ENCODE data around the gene KCNMA1. TPM values are rescaled to one million over a fixed set of nuclear protein-coding genes. Genes with fewer than 3 reads are reported as not detected.

KCNMA1 gene
- total and polyA plus RNA-seq, 3 donors from 2014 or later, result 13.6 to 36.1 (median 24.7) TPM

GRCh38 chr10:77291596-77292505 is 345.8 kb downstream of the KCNMA1 start:
- no peaks in the 10 kb centered on the region for H3K27me3 ChIP-seq
- TF ChIP-seq POLR2A (IDR thresholded peaks at IDR 0.05) (no peak), CTCF (IDR thresholded peaks at IDR 0.05) (no peak)
- H3K27ac ChIP-seq, result no peak overlapping the region
- H3K36me3 ChIP-seq (ENCODE audit: low read depth, missing control alignments), result no peaks in the 10 kb centered on the region
- H3K9me3 ChIP-seq, result no peaks in the 10 kb centered on the region
- H3K4me1 ChIP-seq, result peaks cover 3% of the 10 kb centered on the region
- H3K4me3 ChIP-seq, result no peak overlapping the region
- intact Hi-C loops (cut with DNase I; ENCODE audit: low total_unique reads), result no loop called here
- WGBS, 2 donors, result 75 to 80% methylated on average over 10 of the region's 10 CpGs
- DNase-seq, result no peak

- H3K27ac ChIP-seq, result no peak overlapping the region
- peaks cover 3% of the 10 kb centered on the region for H3K4me1 ChIP-seq
- H3K36me3 ChIP-seq (ENCODE audit: low read depth, missing control alignments), result no peaks in the 10 kb centered on the region
- TF ChIP-seq POLR2A (IDR thresholded peaks at IDR 0.05) (no peak), CTCF (IDR thresholded peaks at IDR 0.05) (no peak)
- DNase-seq, result no peak
- WGBS, 2 donors, result 78 to 89% methylated on average over 6 of the region's 6 CpGs
- no peaks in the 10 kb centered on the region for H3K9me3 ChIP-seq
- H3K27me3 ChIP-seq, result no peaks in the 10 kb centered on the region
- H3K4me3 ChIP-seq, result no peak overlapping the region
- intact Hi-C loops (cut with DNase I; ENCODE audit: low total_unique reads), result no loop called here
Observed at GRCh38 chr10:77290528-77291155, 347.0 kb downstream of the KCNMA1 start.

GRCh38 chr10:77289790-77290189 is 347.8 kb downstream of the KCNMA1 start:
- DNase-seq, result no peak
- H3K36me3 ChIP-seq (ENCODE audit: low read depth, missing control alignments), result no peaks in the 10 kb centered on the region
- TF ChIP-seq CTCF (IDR thresholded peaks at IDR 0.05) (no peak), POLR2A (IDR thresholded peaks at IDR 0.05) (no peak)
- H3K4me1 ChIP-seq, result peaks cover 3% of the 10 kb centered on the region
- no peaks in the 10 kb centered on the region for H3K9me3 ChIP-seq
- H3K4me3 ChIP-seq, result no peak overlapping the region
- 94 to 97% methylated on average over 5 of the region's 5 CpGs for WGBS, 2 donors
- intact Hi-C loops (cut with DNase I; ENCODE audit: low total_unique reads), result no loop called here
- no peak overlapping the region for H3K27ac ChIP-seq
- no peaks in the 10 kb centered on the region for H3K27me3 ChIP-seq

- H3K9me3 ChIP-seq, result no peaks in the 10 kb centered on the region
- no peaks in the 10 kb centered on the region for H3K4me1 ChIP-seq
- intact Hi-C loops (cut with DNase I; ENCODE audit: low total_unique reads), result no loop called here
- H3K27me3 ChIP-seq, result no peaks in the 10 kb centered on the region
- WGBS, 2 donors, result 89 to 93% methylated on average over 3 of the region's 3 CpGs
- H3K27ac ChIP-seq, result no peak overlapping the region
- no peak overlapping the region for H3K4me3 ChIP-seq
- H3K36me3 ChIP-seq (ENCODE audit: low read depth, missing control alignments), result no peaks in the 10 kb centered on the region
- TF ChIP-seq POLR2A (IDR thresholded peaks at IDR 0.05) (no peak), CTCF (IDR thresholded peaks at IDR 0.05) (no peak)
- DNase-seq, result no peak
Observed at GRCh38 chr10:77289027-77289501, 348.5 kb downstream of the KCNMA1 start.
